Left ventricle myocardium inferior (tissue), 1 donor: Measurements from ENCODE around the gene FMN1. TPM values are rescaled to one million over a fixed set of nuclear protein-coding genes. Genes with fewer than 3 reads are reported as not detected.

Source experiments
- DNase-seq: peaks from one replicate; pipeline ENCODE4 v3.0.0-alpha.2; 2020
- H3K27ac ChIP-seq: fragments of 200-600 bp; replicated peaks from 2 replicates; pipeline ENCODE4 v1.8.0; 2021
- H3K27me3 ChIP-seq: fragments of 200-600 bp; 2 replicates; pipeline ENCODE4 v1.8.0; 2021; ENCODE audit warnings: low read depth
- H3K36me3 ChIP-seq: fragments of 200-600 bp; 2 replicates; pipeline ENCODE4 v1.8.0; 2021
- H3K4me1 ChIP-seq: fragments of 200-600 bp; 2 replicates; pipeline ENCODE4 v1.8.0; 2021
- H3K4me3 ChIP-seq: fragments of 200-600 bp; 2 replicates; pipeline ENCODE4 v1.8.0; 2021; ENCODE audit warnings: mild to moderate bottlenecking, moderate library complexity
- H3K9me3 ChIP-seq: fragments of 200-600 bp; replicated peaks from 2 replicates; pipeline ENCODE4 v1.8.0; 2021
- CTCF ChIP-seq: fragments of 200-600 bp; IDR thresholded peaks from 2 replicates; pipeline ENCODE4 v1.8.0; 2021; ENCODE audit warnings: antibody characterized with exemption, mild to moderate bottlenecking, borderline replicate concordance
- intact Hi-C: fragments of 100-400 bp; cut with micrococcal nuclease; formaldehyde crosslinking; loops from one replicate; pipeline ENCODE4 v1.11.0; 2022
- total RNA-seq: library from RNA; stranded (reverse); fragmentation: NEBNext Ultra II Directional; extraction: Animal tissue kit (Norgen Biotek cat#: 25700); gene quantifications from one replicate; pipeline ENCODE4 v1.2.1, GENCODE V29; 2021
- donor health status: DM: no; HTN: yes; CAD: no; lungs with severe emphysema.

The FMN1 gene
- total RNA-seq, 1 donor from 2014 or later = 4.5 TPM

- Histone ChIP-seq H3K4me1 (no peaks in the 10 kb centered on the region), H3K27ac (no peak overlapping the region), H3K36me3 (no peaks in the 10 kb centered on the region), H3K4me3 (no peak overlapping the region), H3K9me3 (no peaks in the 10 kb centered on the region), H3K27me3 (no peaks in the 10 kb centered on the region)
- TF ChIP-seq CTCF = no peak
- intact Hi-C loops = no loop called here
- DNase-seq = no peak
These were observed 109.9 kb downstream of the FMN1 start for GRCh38 chr15:33084661-33085060.

GRCh38 chr15:33083232-33084081 lies 111.1 kb downstream of the FMN1 start:
- DNase-seq = no peak
- H3K4me1 ChIP-seq = no peaks in the 10 kb centered on the region
- intact Hi-C loops = no loop called here
- no peaks in the 10 kb centered on the region for H3K27me3 ChIP-seq
- no peak overlapping the region for H3K27ac ChIP-seq
- H3K9me3 ChIP-seq = no peaks in the 10 kb centered on the region
- no peak for TF ChIP-seq CTCF
- no peak overlapping the region for H3K4me3 ChIP-seq
- no peaks in the 10 kb centered on the region for H3K36me3 ChIP-seq

GRCh38 chr15:33080006-33080405 lies 114.5 kb downstream of the FMN1 start:
- DNase-seq = no peak
- TF ChIP-seq CTCF = no peak
- Histone ChIP-seq H3K36me3 (no peaks in the 10 kb centered on the region), H3K4me1 (no peaks in the 10 kb centered on the region), H3K27me3 (no peaks in the 10 kb centered on the region), H3K27ac (no peak overlapping the region), H3K9me3 (no peaks in the 10 kb centered on the region), H3K4me3 (no peak overlapping the region)
- intact Hi-C loops = no loop called here

GRCh38 chr15:33078607-33079006 lies 115.9 kb downstream of the FMN1 start:
- intact Hi-C loops = no loop called here
- H3K9me3 ChIP-seq = no peaks in the 10 kb centered on the region
- H3K4me1 ChIP-seq = no peaks in the 10 kb centered on the region
- H3K27ac ChIP-seq = no peak overlapping the region
- no peaks in the 10 kb centered on the region for H3K36me3 ChIP-seq
- H3K4me3 ChIP-seq = no peak overlapping the region
- DNase-seq = no peak
- no peak for TF ChIP-seq CTCF
- no peaks in the 10 kb centered on the region for H3K27me3 ChIP-seq

GRCh38 chr15:33076937-33077336 lies 117.6 kb downstream of the FMN1 start:
- Histone ChIP-seq H3K4me3 (no peak overlapping the region), H3K4me1 (no peaks in the 10 kb centered on the region), H3K9me3 (no peaks in the 10 kb centered on the region), H3K27ac (no peak overlapping the region), H3K36me3 (no peaks in the 10 kb centered on the region), H3K27me3 (no peaks in the 10 kb centered on the region)
- TF ChIP-seq CTCF = no peak
- intact Hi-C loops = no loop called here
- no peak for DNase-seq
